ENCODE data around the gene NBAS.

GRCh38 chr2:15352363-15352762 lies 208.8 kb downstream of the NBAS start:
- TF ChIP-seq CTCF (IDR thresholded peaks at IDR 0.05) (no peak), POLR2A (IDR thresholded peaks at IDR 0.05) (no peak)

All from ovary (tissue), 3 donors.